HepG2 (cell line): ENCODE results near the gene EOGT. TPM values are rescaled to one million over a fixed set of nuclear protein-coding genes. Genes with fewer than 3 reads are reported as not detected.

ENCODE experiments used
- ATF4 ChIP-seq, 2 experiments: fragments of 450-650 bp in 1 of 2; sonication (generic) in 1 of 2; formaldehyde crosslinking; IDR thresholded peaks; 2 replicates each; pipeline versions ENCODE4 v1.5.0 to v1.8.0; 2020 to 2022; ENCODE audit warnings: mild to moderate bottlenecking in 1 of 2, missing genetic modification reagents in 1 of 2
- CERS6 ChIP-seq: sonication (generic); formaldehyde crosslinking; IDR thresholded peaks from 2 replicates; pipeline ENCODE4 v1.5.0; 2020; ENCODE audit warnings: missing genetic modification reagents
- DDIT3 ChIP-seq: sonication (generic); formaldehyde crosslinking; IDR thresholded peaks from 2 replicates; pipeline ENCODE4 v1.4.0; 2020; ENCODE audit warnings: mild to moderate bottlenecking, missing genetic modification reagents
- ELF4 ChIP-seq: sonication (generic); formaldehyde crosslinking; IDR thresholded peaks from 2 replicates; pipeline ENCODE4 v1.5.0; 2020; ENCODE audit warnings: missing genetic modification reagents, mild to moderate bottlenecking, moderate library complexity, borderline replicate concordance
- FLYWCH1 ChIP-seq: sonication (generic); formaldehyde crosslinking; IDR thresholded peaks from 2 replicates; pipeline ENCODE4 v1.8.1; 2023; ENCODE audit warnings: mild to moderate bottlenecking, missing genetic modification reagents
- HNF1B ChIP-seq: sonication (generic); formaldehyde crosslinking; IDR thresholded peaks from 2 replicates; pipeline ENCODE4 v1.5.1; 2020; ENCODE audit warnings: mild to moderate bottlenecking, moderate library complexity, missing genetic modification reagents
- PHF5A ChIP-seq: IDR thresholded peaks from one replicate; pipeline ENCODE4 v1.6.1; 2018; ENCODE audit warnings: low read depth, missing genetic modification reagents; ENCODE audit not compliant: unreplicated experiment
- RORA ChIP-seq: sonication (generic); formaldehyde crosslinking; IDR thresholded peaks from 2 replicates; pipeline ENCODE4 v1.5.0; 2020; ENCODE audit warnings: mild to moderate bottlenecking, missing genetic modification reagents, moderate library complexity
- SOX6 ChIP-seq, 2 experiments: fragments of 450-650 bp in 1 of 2; sonication (generic) in 1 of 2; formaldehyde crosslinking in 1 of 2; IDR thresholded peaks; 2 replicates each; pipeline versions ENCODE4 v1.4.0 to v1.6.1; 2017 to 2020; ENCODE audit warnings: antibody characterized with exemption in 1 of 2, mild to moderate bottlenecking in 1 of 2, missing genetic modification reagents in 1 of 2
- TRIM24 ChIP-seq: sonication (generic); formaldehyde crosslinking; IDR thresholded peaks from 2 replicates; pipeline ENCODE4 v1.8.0; 2022; ENCODE audit warnings: mild to moderate bottlenecking, missing genetic modification reagents
- ZBTB3 ChIP-seq: sonication (generic); formaldehyde crosslinking; IDR thresholded peaks from 2 replicates; pipeline ENCODE4 v1.4.0; 2020; ENCODE audit warnings: low read depth, mild to moderate bottlenecking, moderate library complexity, missing genetic modification reagents, borderline replicate concordance
- ZNF20 ChIP-seq: sonication (generic); formaldehyde crosslinking; IDR thresholded peaks from 2 replicates; pipeline ENCODE4 v1.4.0; 2020; ENCODE audit warnings: mild to moderate bottlenecking, moderate library complexity, missing genetic modification reagents
- ZNF230 ChIP-seq: sonication (generic); formaldehyde crosslinking; IDR thresholded peaks from 2 replicates; pipeline ENCODE4 v1.4.0; 2020; ENCODE audit warnings: mild to moderate bottlenecking, missing genetic modification reagents
- ZNF337 ChIP-seq: sonication (generic); formaldehyde crosslinking; IDR thresholded peaks from 2 replicates; pipeline ENCODE4 v1.5.1; 2020; ENCODE audit warnings: missing genetic modification reagents, low read depth, mild to moderate bottlenecking, borderline replicate concordance
- ZNF354B ChIP-seq: sonication (generic); formaldehyde crosslinking; IDR thresholded peaks from 2 replicates; pipeline ENCODE4 v1.8.0; 2022; ENCODE audit warnings: mild to moderate bottlenecking, missing genetic modification reagents
- ZNF563 ChIP-seq: sonication (generic); formaldehyde crosslinking; IDR thresholded peaks from 2 replicates; pipeline ENCODE4 v1.8.0; 2022; ENCODE audit warnings: mild to moderate bottlenecking, moderate library complexity, missing genetic modification reagents
- ZNF574 ChIP-seq: sonication (generic); formaldehyde crosslinking; IDR thresholded peaks from 2 replicates; pipeline ENCODE4 v1.4.0; 2020; ENCODE audit warnings: missing genetic modification reagents
- ZNF749 ChIP-seq: sonication (generic); formaldehyde crosslinking; IDR thresholded peaks from 2 replicates; pipeline ENCODE4 v1.8.0; 2022; ENCODE audit warnings: mild to moderate bottlenecking, missing genetic modification reagents, moderate library complexity, borderline replicate concordance
- ZNF770 ChIP-seq: sonication (generic); formaldehyde crosslinking; IDR thresholded peaks from 2 replicates; pipeline ENCODE4 v1.5.0; 2020; ENCODE audit warnings: mild to moderate bottlenecking, missing genetic modification reagents
- polyA plus RNA-seq, 8 experiments: library from polyadenylated mRNA; depleted of rRNA in 3 of 8; stranded (reverse) in 7 of 8; unstranded in 1 of 8; fragments of >200 nt; fragmentation: Illumina TruSeq in 4 of 8; extraction: Trizol in 4 of 8; gene quantifications; 2 replicates each; pipeline versions ENCODE4 v1.2.1 to v1.2.3, GENCODE V29; 2011 to 2016; ENCODE audit warnings: low read depth in 4 of 8, missing spikeins in 1 of 8, mixed read lengths in 1 of 8; ENCODE audit not compliant: insufficient read depth in 1 of 8
- total RNA-seq, 5 experiments: library from RNA; depleted of rRNA; stranded (reverse); fragments of >200 nt; fragmentation: Illumina TruSeq; extraction: Trizol; gene quantifications; 2 replicates each; pipeline ENCODE4 v1.2.3, GENCODE V29; 2016; ENCODE audit warnings: low read depth in 1 of 5

The EOGT gene
- total and polyA plus RNA-seq, 2 of the 13 experiments (the other 11 are each of a cell fraction or from before 2014, with no cell fraction given) = 4.5 to 18.6 TPM

- no peak for TF ChIP-seq ZNF770
- TF ChIP-seq ZNF230 (CRISPR knock-in tag) = no peak
- TF ChIP-seq ATF4 (CRISPR knock-in tag; IDR thresholded peaks at IDR 0.05) = 0 out of 4 replicates have a peak, but pooled peaks of 1 of the 2 experiments have one; percentile 1
- TF ChIP-seq ELF4 (CRISPR knock-in tag) = 0 out of 2 replicates have a peak, but pooled peaks have one; percentile 3
- no peak; the same call in 1 of the 2 replicates for TF ChIP-seq ZNF337 (CRISPR knock-in tag)
- no peak for TF ChIP-seq RORA
- TF ChIP-seq FLYWCH1 (CRISPR knock-in tag) = peak; percentile 12; the same call in 1 of the 2 replicates
- no peak for TF ChIP-seq ZNF354B (CRISPR knock-in tag)
- peak; percentile 10 for TF ChIP-seq PHF5A (CRISPR knock-in tag)
- no peak for TF ChIP-seq SOX6 (IDR thresholded peaks at IDR 0.05)
- TF ChIP-seq SOX6 (CRISPR knock-in tag; IDR thresholded peaks at IDR 0.05) = peak; percentile 7
- TF ChIP-seq ZNF563 (CRISPR knock-in tag) = no peak
- no peak for TF ChIP-seq DDIT3 (CRISPR knock-in tag)
- no peak for TF ChIP-seq ZBTB3
- 0 out of 2 replicates have a peak, but pooled peaks have one; percentile 50 for TF ChIP-seq ZNF20
- no peak for TF ChIP-seq ZNF574 (CRISPR knock-in tag)
- no peak for TF ChIP-seq HNF1B (CRISPR knock-in tag)
- TF ChIP-seq CERS6 (CRISPR knock-in tag) = no peak
- TF ChIP-seq TRIM24 (CRISPR knock-in tag) = no peak
- TF ChIP-seq ZNF749 (CRISPR knock-in tag) = no peak
Measured at GRCh38 chr3:69014022-69014580, 617 bp upstream of the EOGT start (continued).
